ENCODE results near the gene FOXO3. TPM values are rescaled to one million over a fixed set of nuclear protein-coding genes. Genes with fewer than 3 reads are reported as not detected.

FOXO3 gene
- total RNA-seq, 2 donors from 2014 or later, result 16.4 to 20.3 TPM

DNA sequence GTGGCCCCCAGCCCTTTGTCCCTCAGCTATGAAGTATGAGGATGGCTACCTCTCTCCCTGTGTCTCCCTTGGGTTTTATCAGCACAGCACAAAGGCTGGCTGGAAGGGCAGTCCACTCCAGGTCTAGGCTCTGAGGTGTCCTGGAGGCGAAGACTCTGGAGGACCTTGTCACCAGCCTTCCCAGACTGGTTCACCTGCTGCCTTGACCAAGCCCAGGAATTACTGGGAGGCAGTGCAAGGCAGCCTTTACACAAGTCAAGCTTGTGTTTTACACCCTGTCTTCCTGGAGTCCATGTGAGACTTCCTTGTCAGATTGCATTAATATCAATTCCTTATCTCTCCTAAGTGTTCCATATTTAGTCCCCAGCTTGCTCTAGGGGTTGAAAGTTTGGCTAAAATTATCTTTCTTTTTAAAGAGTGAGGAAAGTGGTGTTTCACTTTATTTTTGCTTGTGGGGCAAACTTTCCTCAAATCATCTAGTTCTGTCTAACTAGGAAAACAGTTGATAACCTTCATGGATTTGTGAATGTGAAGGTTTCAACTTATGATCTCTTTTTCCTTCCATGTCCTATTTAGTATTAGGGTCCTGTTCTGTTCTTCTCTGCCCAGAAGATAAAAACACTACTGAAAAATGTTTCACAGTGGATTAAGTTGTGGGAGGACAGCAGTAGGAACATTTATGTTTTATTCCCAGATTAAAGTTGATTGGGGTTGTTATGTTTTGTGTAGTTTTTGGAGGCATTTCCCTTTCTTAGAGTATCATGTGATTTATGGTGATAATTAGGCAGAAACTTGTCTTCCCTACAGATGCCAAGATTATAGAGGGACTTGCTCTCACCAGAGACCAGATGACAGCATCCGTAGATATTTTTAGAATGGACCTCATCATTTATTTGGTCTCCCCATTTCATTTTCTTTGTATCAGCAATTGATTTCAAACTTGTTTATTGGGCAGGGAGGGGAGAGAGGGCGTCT is 114.8 kb downstream of the FOXO3 start:
- Mint-ChIP-seq H3K27ac (no peak overlapping the region), H3K36me3 (ENCODE audit: low read depth) (peaks cover under 1% of the 10 kb centered on the region), H3K4me3 (no peak overlapping the region), H3K27me3 (ENCODE audit: insufficient read depth) (no peaks in the 10 kb centered on the region), H3K4me1 (peaks cover 26% of the 10 kb centered on the region), H3K9me3 (no peaks in the 10 kb centered on the region)
- WGBS, 2 experiments (ENCODE audit: insufficient coverage in 1 of 2, insufficient read length in 1 of 2), result 97 to 100% methylated on average over 2 to 3 of the region's 3 CpGs
- H3K4me3 ChIP-seq (ENCODE audit: low read length), result no peak overlapping the region
- no peaks in the 10 kb centered on the region for H3K9me3 ChIP-seq (ENCODE audit: control insufficient read depth, low read length)
- H3K27me3 ChIP-seq (ENCODE audit: control insufficient read depth, insufficient read depth, low read length, poor library complexity, severe bottlenecking), result no peaks in the 10 kb centered on the region
- TF ChIP-seq, protein P1, sequence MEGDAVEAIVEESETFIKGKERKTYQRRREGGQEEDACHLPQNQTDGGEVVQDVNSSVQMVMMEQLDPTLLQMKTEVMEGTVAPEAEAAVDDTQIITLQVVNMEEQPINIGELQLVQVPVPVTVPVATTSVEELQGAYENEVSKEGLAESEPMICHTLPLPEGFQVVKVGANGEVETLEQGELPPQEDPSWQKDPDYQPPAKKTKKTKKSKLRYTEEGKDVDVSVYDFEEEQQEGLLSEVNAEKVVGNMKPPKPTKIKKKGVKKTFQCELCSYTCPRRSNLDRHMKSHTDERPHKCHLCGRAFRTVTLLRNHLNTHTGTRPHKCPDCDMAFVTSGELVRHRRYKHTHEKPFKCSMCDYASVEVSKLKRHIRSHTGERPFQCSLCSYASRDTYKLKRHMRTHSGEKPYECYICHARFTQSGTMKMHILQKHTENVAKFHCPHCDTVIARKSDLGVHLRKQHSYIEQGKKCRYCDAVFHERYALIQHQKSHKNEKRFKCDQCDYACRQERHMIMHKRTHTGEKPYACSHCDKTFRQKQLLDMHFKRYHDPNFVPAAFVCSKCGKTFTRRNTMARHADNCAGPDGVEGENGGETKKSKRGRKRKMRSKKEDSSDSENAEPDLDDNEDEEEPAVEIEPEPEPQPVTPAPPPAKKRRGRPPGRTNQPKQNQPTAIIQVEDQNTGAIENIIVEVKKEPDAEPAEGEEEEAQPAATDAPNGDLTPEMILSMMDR (conservative IDR thresholded peaks at IDR 0.05), result no peak
- no peaks in the 10 kb centered on the region for H3K36me3 ChIP-seq (ENCODE audit: control insufficient read depth, insufficient read depth, low read length)
- no peak for DNase-seq
- H3K9ac ChIP-seq (ENCODE audit: extremely low read depth, low read length, poor library complexity, severe bottlenecking), result no peak overlapping the region
- H3K27ac ChIP-seq (ENCODE audit: low read depth, low read length), result no peak overlapping the region
- H3K4me1 ChIP-seq (ENCODE audit: control insufficient read depth, insufficient read depth, low read length), result peaks cover 11% of the 10 kb centered on the region

DNA sequence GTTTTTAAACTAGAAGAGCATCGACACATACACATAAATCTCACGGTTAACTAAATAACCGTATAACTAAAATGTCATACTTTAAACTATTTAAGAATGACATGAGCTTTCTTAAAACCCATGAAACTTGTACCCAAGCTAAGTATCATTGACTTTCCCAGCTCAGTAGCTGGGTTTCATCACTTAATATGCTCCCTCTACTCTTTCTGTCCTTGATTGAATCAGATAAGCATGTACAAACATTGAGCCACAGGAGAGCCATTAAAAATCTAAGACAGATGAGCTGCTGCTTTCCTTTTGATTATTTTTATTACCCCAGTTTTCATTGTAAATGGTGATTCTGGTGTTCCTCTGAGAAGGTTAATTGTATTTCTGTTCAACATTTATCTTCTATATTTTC is 115.8 kb downstream of the FOXO3 start:
- peaks cover 4% of the 10 kb centered on the region for H3K36me3 Mint-ChIP-seq (ENCODE audit: low read depth)
- H3K27me3 ChIP-seq (ENCODE audit: control insufficient read depth, insufficient read depth, low read length, poor library complexity, severe bottlenecking), result no peaks in the 10 kb centered on the region
- H3K4me1 Mint-ChIP-seq, result peaks cover 22% of the 10 kb centered on the region
- H3K9me3 Mint-ChIP-seq, result no peaks in the 10 kb centered on the region
- WGBS, 2 experiments (ENCODE audit: insufficient coverage in 1 of 2, insufficient read length in 1 of 2), result 92 to 93% methylated on average over 3 of the region's 3 CpGs
- TF ChIP-seq, protein P1 (conservative IDR thresholded peaks at IDR 0.05), result no peak
- DNase-seq, result no peak
- no peaks in the 10 kb centered on the region for H3K27me3 Mint-ChIP-seq (ENCODE audit: insufficient read depth)
- no peak overlapping the region for H3K4me3 ChIP-seq (ENCODE audit: low read length)
- H3K36me3 ChIP-seq (ENCODE audit: control insufficient read depth, insufficient read depth, low read length), result no peaks in the 10 kb centered on the region
- peaks cover 11% of the 10 kb centered on the region for H3K4me1 ChIP-seq (ENCODE audit: control insufficient read depth, insufficient read depth, low read length)
- H3K9me3 ChIP-seq (ENCODE audit: control insufficient read depth, low read length), result no peaks in the 10 kb centered on the region
- no peak overlapping the region for H3K27ac Mint-ChIP-seq
- no peak overlapping the region for H3K9ac ChIP-seq (ENCODE audit: extremely low read depth, low read length, poor library complexity, severe bottlenecking)
- H3K27ac ChIP-seq (ENCODE audit: low read depth, low read length), result no peak overlapping the region
- H3K4me3 Mint-ChIP-seq, result no peak overlapping the region

DNA sequence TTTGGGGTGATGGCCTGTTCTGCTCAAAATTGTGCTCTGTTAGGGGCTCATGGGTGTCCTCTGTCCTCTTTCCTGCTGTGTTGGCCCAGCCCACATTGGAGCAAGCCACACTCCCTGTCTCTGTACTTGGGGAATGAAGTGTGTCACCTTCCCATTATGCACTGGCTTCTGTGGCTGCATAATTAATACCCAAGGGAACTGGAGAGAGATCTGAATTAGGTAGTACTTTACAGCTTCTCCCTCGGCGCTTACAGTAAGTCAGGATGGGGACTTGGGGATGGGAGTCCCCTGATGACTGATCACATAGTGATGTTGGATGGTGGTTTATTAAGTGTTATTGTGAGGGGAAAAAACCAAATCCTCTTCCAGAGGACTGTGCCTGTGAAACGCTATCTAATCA is 116.6 kb downstream of the FOXO3 start:
- TF ChIP-seq, protein P1 (conservative IDR thresholded peaks at IDR 0.05), result no peak
- H3K27me3 Mint-ChIP-seq (ENCODE audit: insufficient read depth), result no peaks in the 10 kb centered on the region
- no peak overlapping the region for H3K27ac ChIP-seq (ENCODE audit: low read depth, low read length)
- no peaks in the 10 kb centered on the region for H3K9me3 Mint-ChIP-seq
- no peaks in the 10 kb centered on the region for H3K36me3 ChIP-seq (ENCODE audit: control insufficient read depth, insufficient read depth, low read length)
- H3K27ac Mint-ChIP-seq, result no peak overlapping the region
- 87 to 90% methylated on average over 3 of the region's 3 CpGs for WGBS, 2 experiments (ENCODE audit: insufficient coverage in 1 of 2, insufficient read length in 1 of 2)
- H3K36me3 Mint-ChIP-seq (ENCODE audit: low read depth), result peaks cover 4% of the 10 kb centered on the region
- H3K4me3 ChIP-seq (ENCODE audit: low read length), result no peak overlapping the region
- H3K4me3 Mint-ChIP-seq, result no peak overlapping the region
- H3K9me3 ChIP-seq (ENCODE audit: control insufficient read depth, low read length), result no peaks in the 10 kb centered on the region
- no peak overlapping the region for H3K9ac ChIP-seq (ENCODE audit: extremely low read depth, low read length, poor library complexity, severe bottlenecking)
- DNase-seq, result no peak
- no peaks in the 10 kb centered on the region for H3K27me3 ChIP-seq (ENCODE audit: control insufficient read depth, insufficient read depth, low read length, poor library complexity, severe bottlenecking)
- H3K4me1 ChIP-seq (ENCODE audit: control insufficient read depth, insufficient read depth, low read length), result peaks cover 11% of the 10 kb centered on the region
- peaks cover 22% of the 10 kb centered on the region for H3K4me1 Mint-ChIP-seq
